ENCODE results near the gene RANBP3.
"Not testable (repeated sequence)": the region's sequence is repeated elsewhere in the genome, so short reads cannot be mapped to it uniquely, and the experiment has no call there.

Gene RANBP3

DNA sequence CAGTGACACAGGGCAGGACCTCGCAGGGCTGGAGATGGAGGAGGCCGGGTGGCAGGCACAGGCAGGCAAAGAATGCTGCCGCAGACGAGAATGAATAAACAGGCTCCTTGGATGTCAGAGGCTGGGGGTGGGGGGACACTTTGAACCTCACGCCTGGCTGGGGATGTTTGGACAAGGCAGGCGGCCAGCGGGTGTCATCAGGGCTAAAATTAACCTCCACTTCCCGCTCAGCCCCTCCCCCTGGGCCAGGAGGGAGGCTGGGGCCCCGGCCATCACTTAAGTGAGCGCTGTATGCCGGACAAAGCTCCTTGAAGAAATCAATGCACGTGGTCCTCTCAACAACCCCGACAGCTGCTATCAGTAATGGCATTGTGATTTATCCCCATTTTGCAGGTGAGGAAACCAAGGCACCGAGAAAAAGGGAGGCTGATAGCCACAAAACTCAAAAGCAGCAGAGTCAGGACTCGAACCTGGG, 97.3 kb downstream of the RANBP3 start:
- DNase-seq (ENCODE audit: low spot score) = no peak
- in situ Hi-C loops (cut with MboI; ENCODE audit: low pct_unique_long_range_greater_than_20kb, low sequenced_read_pairs, unreplicated experiment) = no loop called here
- TF ChIP-seq, protein P1, sequence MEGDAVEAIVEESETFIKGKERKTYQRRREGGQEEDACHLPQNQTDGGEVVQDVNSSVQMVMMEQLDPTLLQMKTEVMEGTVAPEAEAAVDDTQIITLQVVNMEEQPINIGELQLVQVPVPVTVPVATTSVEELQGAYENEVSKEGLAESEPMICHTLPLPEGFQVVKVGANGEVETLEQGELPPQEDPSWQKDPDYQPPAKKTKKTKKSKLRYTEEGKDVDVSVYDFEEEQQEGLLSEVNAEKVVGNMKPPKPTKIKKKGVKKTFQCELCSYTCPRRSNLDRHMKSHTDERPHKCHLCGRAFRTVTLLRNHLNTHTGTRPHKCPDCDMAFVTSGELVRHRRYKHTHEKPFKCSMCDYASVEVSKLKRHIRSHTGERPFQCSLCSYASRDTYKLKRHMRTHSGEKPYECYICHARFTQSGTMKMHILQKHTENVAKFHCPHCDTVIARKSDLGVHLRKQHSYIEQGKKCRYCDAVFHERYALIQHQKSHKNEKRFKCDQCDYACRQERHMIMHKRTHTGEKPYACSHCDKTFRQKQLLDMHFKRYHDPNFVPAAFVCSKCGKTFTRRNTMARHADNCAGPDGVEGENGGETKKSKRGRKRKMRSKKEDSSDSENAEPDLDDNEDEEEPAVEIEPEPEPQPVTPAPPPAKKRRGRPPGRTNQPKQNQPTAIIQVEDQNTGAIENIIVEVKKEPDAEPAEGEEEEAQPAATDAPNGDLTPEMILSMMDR (IDR thresholded peaks at IDR 0.05; ENCODE audit: extremely low read depth, insufficient read depth, missing control alignments) = no peak

DNA sequence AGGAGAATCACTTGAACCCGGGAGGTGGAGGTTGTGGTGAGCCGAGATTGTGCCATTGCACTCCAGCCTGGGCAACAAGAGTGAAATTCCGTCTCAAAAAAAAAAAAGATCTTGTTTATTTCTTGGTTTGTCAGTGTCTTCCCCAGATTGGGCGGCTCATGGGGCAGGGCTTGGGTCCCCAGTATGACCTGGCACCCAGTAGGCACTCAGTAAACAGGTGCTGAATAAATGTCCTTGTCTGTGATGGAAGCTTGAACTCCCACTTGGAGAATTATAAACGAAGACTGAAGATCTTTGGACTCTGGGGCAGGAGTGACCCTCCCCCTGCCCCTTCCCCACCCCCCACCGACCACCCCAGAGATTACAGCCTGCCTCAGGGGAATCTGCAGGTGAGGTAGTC, 97.7 kb downstream of the RANBP3 start:
- DNase-seq (ENCODE audit: low spot score) = no peak
- TF ChIP-seq, protein P1 (IDR thresholded peaks at IDR 0.05; ENCODE audit: extremely low read depth, insufficient read depth, missing control alignments) = no peak
- in situ Hi-C loops (cut with MboI; ENCODE audit: low pct_unique_long_range_greater_than_20kb, low sequenced_read_pairs, unreplicated experiment) = no loop called here

DNA sequence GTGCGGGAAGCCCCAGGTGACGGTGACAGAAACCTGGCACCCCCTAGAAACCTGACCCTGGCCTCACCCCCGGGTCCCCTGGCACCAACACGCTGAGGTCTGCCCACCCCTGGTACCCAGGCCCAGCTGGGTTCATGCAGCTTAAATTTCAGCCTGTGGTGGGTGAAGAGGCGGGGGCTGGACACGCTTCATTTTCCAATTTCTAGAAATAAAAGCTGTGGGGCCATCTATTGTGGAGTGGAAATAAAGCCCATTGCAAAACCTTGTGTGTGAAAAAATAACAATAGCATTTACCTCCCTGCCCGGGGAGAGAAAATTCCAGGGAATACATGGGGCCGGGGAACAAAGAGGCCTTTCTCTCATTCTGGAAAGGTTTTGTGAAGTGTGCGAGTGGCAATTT, 100.1 kb downstream of the RANBP3 start:
- TF ChIP-seq, protein P1 (IDR thresholded peaks at IDR 0.05; ENCODE audit: extremely low read depth, insufficient read depth, missing control alignments) = no peak
- in situ Hi-C loops (cut with MboI; ENCODE audit: low pct_unique_long_range_greater_than_20kb, low sequenced_read_pairs, unreplicated experiment) = no loop called here
- no peak for DNase-seq (ENCODE audit: low spot score)

DNA sequence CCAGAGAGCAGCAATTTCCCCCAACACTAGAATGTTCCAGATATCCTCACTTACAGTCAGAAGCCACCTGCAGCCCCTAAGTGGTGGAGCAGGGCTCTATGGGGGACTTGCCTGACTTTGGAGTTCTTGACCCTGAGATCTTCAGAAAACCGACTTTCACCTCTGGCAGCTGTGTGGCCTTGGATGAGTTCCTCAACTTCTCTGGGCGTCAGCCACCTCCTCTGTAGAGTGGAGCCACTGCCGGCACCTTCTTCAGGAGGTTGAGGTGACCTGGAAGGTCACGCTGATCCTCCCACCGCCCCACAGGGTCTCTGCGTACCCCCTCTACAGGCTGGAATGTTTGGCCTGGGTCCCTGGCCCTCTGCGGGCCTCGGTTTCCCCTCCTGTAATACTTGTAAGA, 100.5 kb downstream of the RANBP3 start:
- TF ChIP-seq, protein P1 (IDR thresholded peaks at IDR 0.05; ENCODE audit: extremely low read depth, insufficient read depth, missing control alignments) = no peak
- no peak for DNase-seq (ENCODE audit: low spot score)
- in situ Hi-C loops (cut with MboI; ENCODE audit: low pct_unique_long_range_greater_than_20kb, low sequenced_read_pairs, unreplicated experiment) = no loop called here

DNA sequence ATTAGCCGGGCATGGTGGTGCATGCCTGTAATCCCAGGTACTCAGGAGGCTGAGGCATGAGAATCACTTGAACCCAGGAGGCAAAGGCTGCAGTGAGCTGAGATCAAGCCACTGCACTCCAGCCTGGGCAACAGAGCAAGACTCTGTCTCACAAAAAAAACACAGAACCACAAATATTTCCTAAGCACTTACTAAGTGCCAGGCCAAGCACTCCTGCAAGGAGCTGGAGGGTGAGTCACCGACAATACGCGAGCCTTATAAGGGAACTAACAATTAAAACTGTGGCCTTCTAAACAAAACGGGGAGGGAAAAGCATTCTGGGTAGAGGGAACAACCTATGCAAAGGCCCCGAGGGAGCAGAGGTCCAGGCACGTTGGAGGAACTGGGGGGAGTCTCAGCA, 103.4 kb downstream of the RANBP3 start:
- DNase-seq (ENCODE audit: low spot score); in situ Hi-C loops (cut with MboI; ENCODE audit: low pct_unique_long_range_greater_than_20kb, low sequenced_read_pairs, unreplicated experiment): not testable (repeated sequence)

DNA sequence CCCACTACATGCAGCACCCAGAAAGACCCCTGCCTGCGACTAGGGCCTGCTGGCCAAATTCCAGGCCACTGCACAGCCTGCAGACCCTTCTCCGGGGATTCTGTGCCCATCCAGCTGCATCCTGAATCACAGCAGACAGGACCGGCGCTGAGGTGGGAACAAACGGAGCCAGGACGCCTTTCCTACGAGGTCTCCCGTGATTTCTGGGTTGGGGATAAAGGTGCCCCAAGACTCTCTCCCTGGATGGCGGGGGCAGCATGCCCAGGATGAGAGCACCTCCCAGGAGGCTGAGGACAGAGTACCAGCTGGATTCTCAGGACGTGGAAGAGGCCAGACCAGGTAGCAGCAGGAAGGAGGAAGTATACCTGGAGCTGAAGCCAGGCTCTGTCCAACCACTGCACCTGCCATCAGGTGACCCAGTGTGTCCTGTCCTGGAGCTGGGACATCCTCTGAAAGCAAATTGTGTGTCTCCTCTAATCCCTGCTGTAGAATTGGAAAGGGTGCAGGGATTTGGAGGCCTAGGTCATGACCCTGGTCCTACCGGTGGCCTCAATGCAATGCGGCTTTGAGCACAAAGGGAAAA, 104.2 kb downstream of the RANBP3 start:
- in situ Hi-C loops (cut with MboI; ENCODE audit: low pct_unique_long_range_greater_than_20kb, low sequenced_read_pairs, unreplicated experiment) = no loop called here
- TF ChIP-seq, protein P1 (IDR thresholded peaks at IDR 0.05; ENCODE audit: extremely low read depth, insufficient read depth, missing control alignments) = no peak

DNA sequence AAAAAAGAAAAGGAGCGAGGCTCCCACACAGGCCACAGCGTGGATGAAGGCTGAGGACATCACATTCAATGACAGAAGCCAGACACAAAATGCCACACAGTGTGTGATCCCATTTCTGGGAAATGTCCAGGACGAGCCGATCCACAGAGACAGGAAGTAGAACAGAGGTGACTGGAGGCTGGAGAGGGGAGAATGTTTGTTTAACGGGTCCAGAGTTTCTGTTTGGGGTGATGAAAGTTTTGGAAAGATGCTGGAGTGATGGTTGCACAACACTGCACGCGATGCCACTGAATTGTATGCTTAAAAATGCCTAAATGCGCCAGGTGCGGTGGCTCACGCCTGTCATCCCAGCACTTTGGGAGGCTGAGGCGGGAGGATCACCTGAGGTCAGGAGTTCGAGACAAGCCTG, 107.0 kb downstream of the RANBP3 start:
- DNase-seq (ENCODE audit: low spot score) = no peak
- TF ChIP-seq, protein P1 (IDR thresholded peaks at IDR 0.05; ENCODE audit: extremely low read depth, insufficient read depth, missing control alignments) = no peak
- in situ Hi-C loops (cut with MboI; ENCODE audit: low pct_unique_long_range_greater_than_20kb, low sequenced_read_pairs, unreplicated experiment) = no loop called here

More for the DNA sequence above, 104.2 kb downstream of the RANBP3 start:
- DNase-seq (ENCODE audit: low spot score) = no peak

Data from GM13977 (cell line).